Lung microvascular endothelial cell (primary cell): ENCODE results near the gene ZCWPW2. TPM values are rescaled to one million over a fixed set of nuclear protein-coding genes. Genes with fewer than 3 reads are reported as not detected.

ENCODE experiments used
- DNase-seq, 2 donors: peaks; one replicate each; pipeline versions ENCODE4 v3.0.0 to v3.0.0-alpha.2; 2010; ENCODE audit warnings: low read depth in 2 of 2
- total RNA-seq: library from RNA; depleted of rRNA; stranded (reverse); fragments of >200 nt; gene quantifications from 2 replicates; pipeline ENCODE4 v1.2.1, GENCODE V29; 2014

The ZCWPW2 gene
- total RNA-seq, 1 donor from 2014 or later = 0.20 TPM

DNA sequence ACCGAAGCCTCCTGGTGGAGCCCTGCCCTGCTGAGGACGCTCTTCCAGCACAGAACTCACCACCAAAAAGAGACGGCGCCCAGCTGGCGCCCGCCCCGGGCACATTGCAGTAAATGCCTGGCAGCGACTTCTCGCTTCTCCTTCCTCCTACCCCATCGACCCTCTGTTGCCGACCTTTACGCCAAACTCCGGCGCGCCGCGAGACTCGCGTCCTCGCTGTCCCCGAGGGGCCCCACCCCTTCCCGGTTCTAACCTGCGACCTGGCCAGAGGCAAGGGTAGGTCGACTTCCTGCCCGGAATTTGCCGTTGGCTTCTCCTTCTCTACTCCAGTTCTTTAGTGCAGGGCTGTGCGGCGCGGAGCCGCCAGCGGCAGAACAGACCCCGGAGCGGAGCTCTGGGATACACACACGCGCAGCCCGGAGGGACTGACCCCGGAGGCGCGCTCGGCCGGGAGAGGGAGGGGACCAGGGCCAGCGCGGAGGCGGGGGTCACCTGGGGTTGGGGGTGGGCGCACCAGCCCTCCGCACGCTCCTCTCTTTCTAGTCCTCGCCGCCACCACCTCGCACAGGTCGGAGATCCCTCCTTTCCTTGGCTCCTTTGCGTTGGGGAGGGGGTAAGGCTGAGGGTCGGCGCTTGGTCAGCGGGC, 226.7 kb downstream of the ZCWPW2 start:
- DNase-seq = no peak

Other genes starting within 250 kb of the ZCWPW2 start
- 3.1 and 5.4 TPM in 2 replicates for gene CMC1, start 107.1 kb upstream of the ZCWPW2 start, total RNA-seq
- 22.6 and 28.3 TPM in 2 replicates for gene AZI2, start 103 bp downstream of the ZCWPW2 start, total RNA-seq